Activated CD8-positive, alpha-beta memory T cell treated with anti-CD3 and anti-CD28 coated beads, Interleukin-2, amount 50 U/mL, for 24 hours (primary cell): ENCODE measurements around the gene DAB2IP.

Experiments used
- DNase-seq: peaks from one replicate; pipeline ENCODE4 v3.0.0-alpha.2; 2020; ENCODE audit errors: extremely low read depth

The DAB2IP gene

DNA sequence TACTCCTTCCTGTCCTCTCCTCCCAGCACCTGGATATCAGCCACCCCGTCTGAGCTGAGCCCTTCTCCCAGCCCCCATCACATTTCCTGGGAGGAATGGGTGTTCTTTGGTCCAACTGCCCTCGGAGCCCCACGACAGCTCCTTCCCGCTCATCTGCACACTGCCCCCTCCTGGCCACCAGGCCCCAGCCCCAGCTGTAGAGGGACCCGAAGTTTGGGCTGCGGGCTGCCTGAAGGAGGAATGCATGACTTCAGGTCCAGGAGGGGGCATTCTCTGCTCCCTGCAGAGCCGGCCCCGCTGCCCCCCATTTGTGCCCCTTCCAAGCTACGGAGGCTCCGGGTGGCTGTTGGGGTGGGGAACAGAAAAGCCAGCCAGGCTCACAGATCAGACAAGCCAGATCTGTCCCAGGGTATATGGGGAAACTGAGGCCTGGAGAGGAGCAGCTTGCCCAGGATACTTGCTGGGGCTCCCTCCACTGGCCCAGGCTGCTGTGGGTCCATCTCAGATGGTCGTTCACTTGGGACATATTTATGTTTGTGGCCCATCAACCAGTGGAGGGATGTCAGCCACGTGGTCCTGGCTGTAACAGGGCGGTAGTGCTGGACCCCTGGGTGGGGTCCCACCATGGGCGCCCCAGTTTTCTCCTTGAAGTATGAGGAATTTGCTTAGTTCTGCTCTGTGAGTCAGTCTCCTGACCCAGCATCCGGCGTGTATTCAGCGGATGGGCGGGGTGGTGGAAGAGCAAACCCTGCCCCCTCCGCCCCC lies 33.1 kb downstream of the DAB2IP start:
- no peak for DNase-seq

DNA sequence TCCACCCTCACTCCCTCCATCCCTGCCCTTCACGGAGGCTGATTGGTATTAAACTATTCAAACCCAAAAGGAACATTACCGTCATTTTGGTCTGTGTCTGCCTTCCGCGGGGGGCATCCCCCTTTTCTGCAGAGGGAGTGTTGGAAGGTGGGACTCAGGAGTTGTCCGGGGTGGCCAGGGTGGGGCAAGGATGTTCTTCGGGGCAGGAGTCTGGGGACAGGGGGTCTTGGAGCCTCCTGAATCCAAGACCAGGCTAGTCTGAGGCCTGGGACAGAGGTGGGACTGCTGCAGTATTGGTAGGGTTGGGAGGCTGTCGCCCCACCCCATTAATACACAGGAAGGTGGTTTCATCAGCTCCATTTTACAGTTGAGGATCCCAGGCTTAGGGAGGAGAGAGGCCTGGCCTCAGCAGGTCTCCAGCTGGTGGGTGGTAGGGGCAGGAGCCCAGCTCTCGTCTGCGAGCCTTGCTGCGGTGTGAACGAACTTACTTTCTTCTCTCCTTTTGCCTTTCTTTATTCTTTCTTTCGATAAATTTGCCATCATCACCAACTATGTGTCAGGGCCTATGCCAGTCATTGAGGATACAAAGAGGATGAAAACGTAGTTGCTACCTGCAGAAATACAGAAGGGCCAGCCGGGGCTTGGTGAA lies 33.8 kb downstream of the DAB2IP start:
- DNase-seq: no peak

DNA sequence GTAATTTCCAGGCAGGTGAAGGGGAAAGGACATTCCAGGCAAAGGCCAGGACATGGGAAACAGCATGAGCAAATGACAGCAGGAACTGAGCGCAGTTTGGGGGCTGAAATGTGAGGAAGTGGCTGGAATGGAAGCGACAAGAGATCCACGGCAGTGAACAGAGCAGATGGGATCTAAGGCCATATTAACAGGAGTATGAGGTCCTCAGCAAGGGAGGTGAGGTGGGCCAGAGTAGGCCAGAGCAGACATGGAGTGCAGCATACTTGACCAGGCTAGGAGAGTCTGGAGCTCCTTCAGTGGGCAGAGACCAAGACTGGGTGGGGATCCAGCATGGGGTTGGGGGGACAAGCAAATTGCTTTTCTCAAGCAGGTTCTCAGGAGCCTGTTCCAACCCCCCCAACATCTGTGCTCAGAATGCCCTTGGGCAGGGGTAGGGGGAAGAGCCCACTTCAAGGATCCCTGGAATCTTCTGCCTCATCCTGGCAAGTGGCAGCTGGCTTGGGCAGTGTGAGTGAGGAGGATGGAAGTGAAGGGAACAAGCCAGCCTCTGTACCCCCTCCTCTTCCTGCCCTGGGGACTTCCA lies 34.5 kb downstream of the DAB2IP start:
- no peak for DNase-seq

- no peak for DNase-seq
Observed at GRCh38 chr9:121686930-121687541, 35.6 kb downstream of the DAB2IP start.

GRCh38 chr9:121688146-121688680 lies 36.8 kb downstream of the DAB2IP start:
- no peak for DNase-seq

DNA sequence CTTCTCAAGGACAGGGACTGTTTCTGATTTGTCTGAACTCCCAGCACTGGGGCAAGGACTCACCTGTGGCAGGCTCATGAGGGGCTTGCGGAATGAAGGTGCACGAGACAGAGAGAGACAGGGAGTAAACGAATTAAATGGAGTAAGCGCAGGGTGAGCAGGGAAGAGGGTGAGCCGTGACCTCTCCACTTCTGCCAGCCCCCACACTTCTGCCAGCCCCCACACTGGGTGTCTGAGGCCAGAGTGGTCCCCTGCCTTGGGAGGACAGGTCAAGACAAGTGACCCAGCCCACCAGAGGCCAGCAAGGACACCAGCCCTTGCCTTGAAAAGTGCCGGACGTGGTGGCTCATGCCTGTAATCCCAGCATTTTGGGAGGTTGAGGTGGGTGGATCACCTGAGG lies 37.2 kb downstream of the DAB2IP start:
- no peak for DNase-seq

GRCh38 chr9:121689461-121690157 lies 38.2 kb downstream of the DAB2IP start:
- no peak for DNase-seq

- no peak for DNase-seq
Observed at GRCh38 chr9:121690316-121690715, 38.9 kb downstream of the DAB2IP start.

- DNase-seq: no peak
Observed at GRCh38 chr9:121690766-121691165, 39.3 kb downstream of the DAB2IP start.

GRCh38 chr9:121691890-121692289 lies 40.5 kb downstream of the DAB2IP start:
- no peak for DNase-seq

DNA sequence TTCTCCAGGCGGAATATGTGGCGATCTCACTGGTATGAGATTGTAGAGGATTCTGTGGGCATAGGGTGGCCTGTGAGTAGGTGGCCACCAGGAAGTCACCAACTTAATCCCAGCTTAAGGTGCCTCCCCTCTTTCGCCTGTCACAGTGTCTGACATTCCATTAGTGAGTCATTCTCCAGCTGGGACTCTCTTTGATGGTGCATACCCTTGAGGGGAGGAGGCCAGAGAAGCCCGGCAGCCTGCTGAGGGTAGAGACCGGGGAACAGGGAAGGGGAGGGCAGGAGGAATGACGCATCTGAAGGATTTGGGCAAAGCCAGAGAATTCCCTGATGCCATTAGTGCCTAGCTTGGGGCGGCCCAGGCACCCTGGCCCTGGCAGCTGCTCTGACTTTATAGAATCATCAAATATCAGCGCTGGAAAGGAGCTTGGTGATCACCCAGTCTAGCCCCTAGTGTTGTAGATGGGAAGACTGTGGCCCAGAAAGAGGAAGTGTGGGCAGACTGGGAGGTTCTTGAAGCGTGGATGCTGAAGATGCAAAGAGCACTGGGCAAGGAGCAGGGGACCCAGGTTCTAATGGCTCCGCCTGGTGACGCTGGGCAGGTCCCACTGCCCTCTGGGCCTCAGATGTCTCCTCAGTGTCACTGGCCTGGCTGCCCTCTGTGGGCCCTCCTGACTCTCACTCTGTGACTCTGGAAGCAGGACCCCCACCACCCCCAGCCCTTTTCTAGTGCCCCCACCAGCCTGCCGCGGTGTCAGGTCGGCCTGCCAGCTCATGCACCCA lies 41.4 kb downstream of the DAB2IP start:
- no peak for DNase-seq

DNA sequence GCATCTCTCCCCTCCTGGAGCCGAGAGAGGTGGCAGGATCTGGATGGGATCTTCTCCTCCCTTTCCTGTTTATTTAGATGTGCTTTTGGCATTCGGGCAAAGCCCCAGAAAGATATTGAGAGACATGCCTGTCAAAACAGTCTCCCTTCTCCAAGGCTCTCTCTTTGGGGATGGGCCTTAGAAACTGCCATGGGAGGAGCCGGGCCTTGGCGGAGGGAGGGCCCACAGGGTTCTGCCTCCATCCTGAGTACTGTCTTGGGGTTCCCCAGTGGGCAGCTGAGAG lies 41.9 kb downstream of the DAB2IP start:
- no peak for DNase-seq

DNA sequence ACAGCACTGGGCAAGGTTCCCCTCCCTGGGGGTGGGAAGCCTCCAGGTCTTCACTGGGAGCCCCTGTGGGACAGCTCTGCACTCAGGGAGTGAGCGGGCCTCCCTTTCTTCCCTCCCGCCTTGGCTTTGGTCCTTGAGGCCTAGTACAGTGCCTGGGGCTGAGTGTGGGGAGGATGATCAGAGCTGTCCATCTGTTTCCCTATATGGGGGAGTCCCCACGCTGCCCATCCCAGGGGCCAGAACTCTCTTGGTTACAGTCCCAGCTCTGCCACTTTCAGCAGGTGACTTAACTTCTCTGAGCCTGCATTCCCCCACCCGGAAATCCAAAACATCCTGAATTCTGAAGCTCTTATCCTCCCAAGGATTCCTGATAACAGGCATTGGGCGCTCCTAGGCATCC lies 42.6 kb downstream of the DAB2IP start:
- no peak for DNase-seq

DNA sequence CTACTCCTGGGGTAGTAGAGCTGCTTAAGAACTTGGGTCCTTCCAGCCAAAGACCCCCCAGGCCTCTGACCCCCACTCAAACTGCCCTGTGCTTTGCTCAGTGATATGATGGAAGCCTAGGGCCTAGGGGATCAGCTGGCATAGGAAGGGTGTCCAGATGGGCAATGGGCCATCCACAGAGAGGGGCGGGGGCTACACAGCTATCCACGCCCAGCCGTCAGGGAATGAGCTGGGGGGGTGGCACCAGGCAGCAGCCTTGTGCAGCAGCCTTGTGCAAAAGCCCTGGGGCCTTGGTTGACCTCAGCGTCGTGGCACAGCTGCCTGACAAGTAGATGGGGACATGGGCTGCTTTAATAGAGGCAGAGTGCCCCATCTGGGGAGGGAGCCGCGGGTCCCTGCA lies 43.2 kb downstream of the DAB2IP start:
- DNase-seq: no peak

DNA sequence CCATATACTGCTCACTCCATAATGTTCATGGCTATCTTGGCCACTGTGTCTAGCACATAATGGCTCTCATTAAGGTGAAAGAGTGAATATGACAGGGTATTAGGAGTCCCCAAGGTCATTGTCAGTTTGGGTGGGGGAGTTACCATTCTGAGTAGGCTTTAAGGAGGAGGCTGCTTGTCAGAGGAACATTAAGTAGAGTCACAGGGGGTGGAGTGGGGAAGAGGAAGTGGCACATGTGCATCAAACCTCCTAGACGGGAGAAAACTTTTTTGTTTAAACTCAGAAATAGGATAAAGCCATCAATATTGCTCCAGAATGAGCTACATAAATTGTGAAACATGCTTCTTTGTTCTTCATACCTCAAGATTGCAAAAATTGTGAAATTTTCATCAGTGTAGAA lies 45.5 kb downstream of the DAB2IP start:
- DNase-seq: no peak

GRCh38 chr9:121698627-121699570 lies 47.5 kb downstream of the DAB2IP start:
- DNase-seq: no peak

DNA sequence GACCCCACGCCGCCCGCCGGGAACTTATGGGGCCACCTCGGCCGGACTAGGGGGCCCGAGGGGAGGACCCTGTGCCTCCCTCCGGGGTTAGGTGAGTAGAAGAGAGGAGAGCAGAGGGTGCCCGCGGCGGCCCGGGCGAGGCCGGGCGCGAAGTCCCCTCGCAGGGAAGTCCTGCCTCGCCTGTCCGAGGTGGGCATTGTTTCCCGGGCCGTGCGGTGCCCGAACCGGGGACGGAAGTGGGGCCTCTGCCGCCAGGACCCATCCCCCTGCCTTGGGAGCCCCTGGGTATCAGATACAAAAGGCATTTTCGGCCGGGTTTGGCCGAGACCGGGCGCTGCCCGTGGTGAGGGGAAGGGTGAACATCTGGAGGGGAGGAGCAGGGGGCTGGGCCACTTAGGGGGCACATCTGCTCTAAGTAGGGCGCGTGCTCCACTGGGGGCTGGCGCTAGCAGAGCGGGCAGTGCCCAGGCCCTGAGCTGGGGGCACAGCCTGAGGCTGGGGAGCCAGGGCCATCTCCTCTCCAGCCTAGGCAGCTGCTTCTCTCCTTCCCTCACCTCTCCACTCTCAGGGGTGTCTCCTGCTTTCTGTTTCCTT lies 48.2 kb downstream of the DAB2IP start:
- no peak for DNase-seq

DNA sequence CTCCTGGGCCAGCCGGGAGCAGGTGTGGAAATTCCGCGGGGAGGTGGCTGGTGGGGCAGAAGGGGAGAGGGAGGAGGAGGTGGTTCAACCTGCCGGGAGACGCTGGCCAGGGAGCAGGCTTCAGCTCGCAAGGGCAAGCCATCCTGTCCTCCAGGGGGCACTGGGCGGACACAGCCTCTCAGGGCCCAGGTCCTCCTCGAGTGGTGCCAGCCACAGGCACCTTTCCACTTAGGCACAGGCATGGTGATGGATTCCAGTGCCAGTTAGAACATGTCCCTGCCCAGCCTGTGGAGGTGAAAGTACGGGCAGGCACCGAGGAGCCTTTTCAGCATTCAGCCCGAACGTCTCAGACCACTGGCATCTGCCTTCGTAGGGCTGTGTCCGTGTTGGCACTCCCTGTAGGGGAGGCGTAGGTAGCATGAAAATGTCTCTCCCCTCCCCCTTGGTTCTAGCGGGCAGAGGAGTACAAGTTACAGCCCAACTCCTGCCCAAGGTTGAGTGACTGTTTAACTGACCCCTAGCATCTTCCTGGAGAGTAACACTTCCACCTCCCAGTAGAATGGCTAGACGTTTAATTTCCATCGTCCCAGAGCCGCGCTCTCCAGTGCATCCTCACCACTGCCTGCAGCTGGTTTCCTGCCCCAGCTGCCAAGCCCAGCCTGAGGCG lies 48.9 kb downstream of the DAB2IP start:
- no peak for DNase-seq

- no peak for DNase-seq
Observed at GRCh38 chr9:121700832-121701419, 49.5 kb downstream of the DAB2IP start.
